Loucy (cell line): Measurements from ENCODE around the gene C1orf174.

Experiments used
- CTCF ChIP-seq: fragments of 200-600 bp; sonication (generic); conservative IDR thresholded peaks from 2 replicates; pipeline ENCODE4 v1.5.1; 2014; ENCODE audit warnings: mild to moderate bottlenecking, antibody characterized with exemption, low read length
- EZH2phosphoT487 ChIP-seq: fragments of 200-600 bp; IDR thresholded peaks from 2 replicates; pipeline ENCODE4 v1.6.1; 2018; ENCODE audit warnings: antibody characterized with exemption, mild to moderate bottlenecking, moderate library complexity, borderline replicate concordance

DNA sequence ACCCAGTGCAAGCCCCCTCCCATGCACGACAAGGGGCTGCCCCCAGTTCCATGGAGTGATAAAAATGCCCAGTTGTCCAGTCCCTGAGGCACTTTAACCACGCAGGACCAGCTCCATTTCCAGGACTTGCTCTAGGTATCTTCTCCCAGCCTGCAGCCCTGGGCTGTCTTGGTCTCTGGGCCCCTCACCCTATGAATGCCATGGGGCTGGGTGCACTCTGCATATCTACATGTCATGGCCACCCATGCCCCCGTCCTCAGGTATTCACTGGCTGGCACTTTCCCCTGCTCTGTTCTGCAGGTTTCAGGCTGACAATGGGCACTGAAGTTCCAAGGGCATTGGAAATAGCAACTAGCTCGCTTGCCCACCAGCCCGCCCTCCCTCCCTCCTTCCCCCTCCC, 19.6 kb upstream of the C1orf174 start:
- TF ChIP-seq CTCF: no peak
- no peak for TF ChIP-seq EZH2phosphoT487
